GM23248 (cell line): ENCODE measurements around the gene GRK3.

Experiments
- EZH2 ChIP-seq: fragments of 200-600 bp; sonication (generic); IDR thresholded peaks from 2 replicates; pipeline ENCODE4 v1.6.1; 2018; ENCODE audit warnings: antibody characterized with exemption, mild to moderate bottlenecking; ENCODE audit not compliant: insufficient read depth, poor library complexity, severe bottlenecking
- EZH2phosphoT487 ChIP-seq: fragments of 200-600 bp; sonication (generic); IDR thresholded peaks from 2 replicates; pipeline ENCODE4 v1.6.1; 2018; ENCODE audit warnings: antibody characterized with exemption, moderate library complexity, mild to moderate bottlenecking, low read depth; ENCODE audit not compliant: insufficient read depth

DNA sequence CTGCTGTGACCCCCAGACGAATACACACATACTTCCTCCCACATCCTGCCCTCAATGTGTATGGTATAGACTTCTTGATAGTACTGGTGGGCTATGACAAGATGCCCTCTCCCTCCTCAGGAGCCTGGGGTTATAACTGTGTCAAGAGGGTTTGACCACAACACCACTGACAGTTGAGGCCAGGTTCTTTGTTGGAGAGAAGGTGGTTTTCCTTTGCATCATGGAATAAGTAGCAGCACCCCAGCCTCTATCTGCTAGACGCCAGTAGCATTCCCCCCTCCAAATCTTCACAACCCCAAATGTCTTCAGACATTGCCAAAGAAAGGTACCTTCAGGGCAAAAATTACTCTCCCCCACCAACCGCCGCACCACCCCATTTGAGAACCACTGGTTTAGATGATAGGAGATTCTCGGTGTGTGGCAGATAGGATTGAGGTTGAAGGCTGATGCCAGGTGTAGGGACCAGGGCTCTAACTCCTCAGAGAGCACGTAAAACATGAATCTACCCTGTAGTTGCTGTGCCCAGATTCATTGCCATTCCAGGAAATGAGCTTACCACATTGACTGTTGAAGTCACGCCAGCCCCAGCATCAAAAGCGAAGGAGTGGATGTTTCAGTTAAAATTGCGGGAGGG lies 172.0 kb downstream of the GRK3 start:
- TF ChIP-seq EZH2phosphoT487 = no peak
- TF ChIP-seq EZH2 = no peak
